ENCODE data around the gene STH.

STH gene

DNA sequence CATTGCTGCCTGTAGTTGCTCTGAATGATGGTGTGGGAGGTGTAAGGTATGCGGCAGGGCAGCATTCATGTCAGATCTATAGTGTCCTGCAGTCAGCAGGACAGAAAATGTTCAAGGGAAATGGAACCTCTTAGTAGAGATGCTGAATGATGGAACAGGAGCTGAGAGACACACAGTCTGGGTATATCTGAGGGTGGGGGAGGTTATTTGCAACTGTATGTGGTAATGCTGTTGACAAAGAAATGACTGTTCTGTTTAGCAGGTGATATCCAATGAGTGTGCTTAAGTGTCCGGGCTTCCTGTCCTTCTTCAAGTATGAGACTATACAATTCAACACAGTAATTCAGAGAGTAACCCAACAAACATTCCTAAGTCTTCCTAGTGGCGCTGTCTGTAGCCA lies 46.6 kb downstream of the STH start:
- no peak for TF ChIP-seq ZC3H10 (CRISPR knock-in tag; IDR thresholded peaks at IDR 0.05)
- TF ChIP-seq CSDC2 (CRISPR knock-in tag; IDR thresholded peaks at IDR 0.05), result no peak
- ATAC-seq, result no peak

- TF ChIP-seq CSDC2 (CRISPR knock-in tag; IDR thresholded peaks at IDR 0.05) (no peak), ARNTL (CRISPR knock-in tag; IDR thresholded peaks at IDR 0.05; ENCODE audit: borderline replicate concordance, low read depth) (no peak), ISL1 (CRISPR knock-in tag; IDR thresholded peaks at IDR 0.05) (no peak), TOX (CRISPR knock-in tag; IDR thresholded peaks at IDR 0.05; ENCODE audit: borderline replicate concordance) (no peak), ZNF565 (CRISPR knock-in tag; conservative IDR thresholded peaks at IDR 0.05; ENCODE audit: low read depth) (no peak), OSR1 (CRISPR knock-in tag; IDR thresholded peaks at IDR 0.05) (no peak), ZNF8 (CRISPR knock-in tag; IDR thresholded peaks at IDR 0.05) (no peak), ZNF70 (CRISPR knock-in tag; IDR thresholded peaks at IDR 0.05) (no peak), ZC3H10 (CRISPR knock-in tag; IDR thresholded peaks at IDR 0.05) (no peak), BACH2 (CRISPR knock-in tag; IDR thresholded peaks at IDR 0.05; ENCODE audit: borderline replicate concordance) (no peak), CSRNP3 (CRISPR knock-in tag; IDR thresholded peaks at IDR 0.05) (no peak), TCF4 (CRISPR knock-in tag; IDR thresholded peaks at IDR 0.05; ENCODE audit: borderline replicate concordance) (no peak), SNAI2 (CRISPR knock-in tag; IDR thresholded peaks at IDR 0.05) (no peak), PPARA (CRISPR knock-in tag; IDR thresholded peaks at IDR 0.05; ENCODE audit: borderline replicate concordance) (no peak)
- TF ChIP-seq, protein P1, sequence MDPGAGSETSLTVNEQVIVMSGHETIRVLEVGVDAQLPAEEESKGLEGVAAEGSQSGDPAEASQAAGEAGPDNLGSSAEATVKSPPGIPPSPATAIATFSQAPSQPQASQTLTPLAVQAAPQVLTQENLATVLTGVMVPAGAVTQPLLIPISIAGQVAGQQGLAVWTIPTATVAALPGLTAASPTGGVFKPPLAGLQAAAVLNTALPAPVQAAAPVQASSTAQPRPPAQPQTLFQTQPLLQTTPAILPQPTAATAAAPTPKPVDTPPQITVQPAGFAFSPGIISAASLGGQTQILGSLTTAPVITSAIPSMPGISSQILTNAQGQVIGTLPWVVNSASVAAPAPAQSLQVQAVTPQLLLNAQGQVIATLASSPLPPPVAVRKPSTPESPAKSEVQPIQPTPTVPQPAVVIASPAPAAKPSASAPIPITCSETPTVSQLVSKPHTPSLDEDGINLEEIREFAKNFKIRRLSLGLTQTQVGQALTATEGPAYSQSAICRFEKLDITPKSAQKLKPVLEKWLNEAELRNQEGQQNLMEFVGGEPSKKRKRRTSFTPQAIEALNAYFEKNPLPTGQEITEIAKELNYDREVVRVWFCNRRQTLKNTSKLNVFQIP (CRISPR knock-in tag; IDR thresholded peaks at IDR 0.05; ENCODE audit: borderline replicate concordance, low read depth), result no peak
- no peak for ATAC-seq
Measured at GRCh38 chr17:46046957-46047356, 47.9 kb downstream of the STH start.

- no peak for ATAC-seq
- TF ChIP-seq ZFP30 (CRISPR knock-in tag; IDR thresholded peaks at IDR 0.05) (no peak), PPARA (CRISPR knock-in tag; IDR thresholded peaks at IDR 0.05; ENCODE audit: borderline replicate concordance) (no peak), ZNF565 (CRISPR knock-in tag; conservative IDR thresholded peaks at IDR 0.05; ENCODE audit: low read depth) (no peak), TCF4 (CRISPR knock-in tag; IDR thresholded peaks at IDR 0.05; ENCODE audit: borderline replicate concordance) (no peak), CREB5 (CRISPR knock-in tag; IDR thresholded peaks at IDR 0.05; ENCODE audit: low read depth) (no peak), GLIS3 (CRISPR knock-in tag; IDR thresholded peaks at IDR 0.05) (no peak), CSDC2 (CRISPR knock-in tag; IDR thresholded peaks at IDR 0.05) (no peak), SNAI2 (CRISPR knock-in tag; IDR thresholded peaks at IDR 0.05) (no peak), BACH2 (CRISPR knock-in tag; IDR thresholded peaks at IDR 0.05; ENCODE audit: borderline replicate concordance) (no peak), TSHZ2 (CRISPR knock-in tag; IDR thresholded peaks at IDR 0.05) (no peak), ZNF8 (CRISPR knock-in tag; IDR thresholded peaks at IDR 0.05) (no peak), ZNF70 (CRISPR knock-in tag; IDR thresholded peaks at IDR 0.05) (no peak), ZFP3 (CRISPR knock-in tag; IDR thresholded peaks at IDR 0.05) (no peak)
- TF ChIP-seq, protein P2, sequence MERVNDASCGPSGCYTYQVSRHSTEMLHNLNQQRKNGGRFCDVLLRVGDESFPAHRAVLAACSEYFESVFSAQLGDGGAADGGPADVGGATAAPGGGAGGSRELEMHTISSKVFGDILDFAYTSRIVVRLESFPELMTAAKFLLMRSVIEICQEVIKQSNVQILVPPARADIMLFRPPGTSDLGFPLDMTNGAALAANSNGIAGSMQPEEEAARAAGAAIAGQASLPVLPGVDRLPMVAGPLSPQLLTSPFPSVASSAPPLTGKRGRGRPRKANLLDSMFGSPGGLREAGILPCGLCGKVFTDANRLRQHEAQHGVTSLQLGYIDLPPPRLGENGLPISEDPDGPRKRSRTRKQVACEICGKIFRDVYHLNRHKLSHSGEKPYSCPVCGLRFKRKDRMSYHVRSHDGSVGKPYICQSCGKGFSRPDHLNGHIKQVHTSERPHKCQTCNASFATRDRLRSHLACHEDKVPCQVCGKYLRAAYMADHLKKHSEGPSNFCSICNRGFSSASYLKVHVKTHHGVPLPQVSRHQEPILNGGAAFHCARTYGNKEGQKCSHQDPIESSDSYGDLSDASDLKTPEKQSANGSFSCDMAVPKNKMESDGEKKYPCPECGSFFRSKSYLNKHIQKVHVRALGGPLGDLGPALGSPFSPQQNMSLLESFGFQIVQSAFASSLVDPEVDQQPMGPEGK (CRISPR knock-in tag; IDR thresholded peaks at IDR 0.05; ENCODE audit: borderline replicate concordance), result no peak
- TF ChIP-seq, protein P1 (CRISPR knock-in tag; IDR thresholded peaks at IDR 0.05; ENCODE audit: borderline replicate concordance, low read depth), result no peak
Measured at GRCh38 chr17:46047398-46047797, 48.3 kb downstream of the STH start.
